ENCODE results near the gene GAL3ST3.

DNA sequence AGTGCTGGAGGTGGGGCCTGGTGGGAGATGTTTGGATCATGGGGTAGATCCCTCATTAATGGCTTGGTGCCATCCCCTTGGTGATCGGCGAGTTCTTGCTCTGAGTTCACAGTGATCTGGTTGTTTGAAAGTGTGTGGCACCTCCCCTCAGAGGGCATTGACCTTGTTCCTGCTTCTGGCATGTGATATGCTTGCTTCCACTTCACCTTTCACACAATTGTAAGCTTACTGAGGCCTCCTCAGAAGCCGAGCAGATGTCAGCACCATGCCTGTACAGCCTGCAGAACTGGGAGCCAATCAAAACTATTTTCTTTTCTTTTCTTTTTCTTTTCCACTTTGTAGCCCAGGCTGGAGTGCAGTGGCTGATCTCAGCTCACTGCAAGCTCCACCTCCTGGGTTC lies 11.6 kb downstream of the GAL3ST3 start:
- TF ChIP-seq, protein P1, sequence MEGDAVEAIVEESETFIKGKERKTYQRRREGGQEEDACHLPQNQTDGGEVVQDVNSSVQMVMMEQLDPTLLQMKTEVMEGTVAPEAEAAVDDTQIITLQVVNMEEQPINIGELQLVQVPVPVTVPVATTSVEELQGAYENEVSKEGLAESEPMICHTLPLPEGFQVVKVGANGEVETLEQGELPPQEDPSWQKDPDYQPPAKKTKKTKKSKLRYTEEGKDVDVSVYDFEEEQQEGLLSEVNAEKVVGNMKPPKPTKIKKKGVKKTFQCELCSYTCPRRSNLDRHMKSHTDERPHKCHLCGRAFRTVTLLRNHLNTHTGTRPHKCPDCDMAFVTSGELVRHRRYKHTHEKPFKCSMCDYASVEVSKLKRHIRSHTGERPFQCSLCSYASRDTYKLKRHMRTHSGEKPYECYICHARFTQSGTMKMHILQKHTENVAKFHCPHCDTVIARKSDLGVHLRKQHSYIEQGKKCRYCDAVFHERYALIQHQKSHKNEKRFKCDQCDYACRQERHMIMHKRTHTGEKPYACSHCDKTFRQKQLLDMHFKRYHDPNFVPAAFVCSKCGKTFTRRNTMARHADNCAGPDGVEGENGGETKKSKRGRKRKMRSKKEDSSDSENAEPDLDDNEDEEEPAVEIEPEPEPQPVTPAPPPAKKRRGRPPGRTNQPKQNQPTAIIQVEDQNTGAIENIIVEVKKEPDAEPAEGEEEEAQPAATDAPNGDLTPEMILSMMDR (conservative IDR thresholded peaks at IDR 0.05): no peak
- TF ChIP-seq ZFX (IDR thresholded peaks at IDR 0.05): no peak
